Ishikawa (cell line): ENCODE data around the gene KIF22.

Source experiments
- CEBPB ChIP-seq: IDR thresholded peaks from 2 replicates; pipeline ENCODE4 v1.6.1; 2012
- CREB1 ChIP-seq: IDR thresholded peaks from 2 replicates; pipeline ENCODE4 v1.6.1; 2012; ENCODE audit warnings: low read depth
- EGR1 ChIP-seq: IDR thresholded peaks from 2 replicates; pipeline ENCODE4 v1.6.1; 2012
- EP300 ChIP-seq: IDR thresholded peaks from 2 replicates; pipeline ENCODE4 v1.6.1; 2012; ENCODE audit warnings: borderline replicate concordance
- FOXM1 ChIP-seq: IDR thresholded peaks from 2 replicates; pipeline ENCODE4 v1.6.1; 2012; ENCODE audit warnings: low read depth, borderline replicate concordance
- NFIC ChIP-seq: IDR thresholded peaks from 2 replicates; pipeline ENCODE4 v1.6.1; 2012
- RAD21 ChIP-seq: IDR thresholded peaks from 2 replicates; pipeline ENCODE4 v1.6.1; 2012; ENCODE audit warnings: low read depth
- TAF1 ChIP-seq: IDR thresholded peaks from 2 replicates; pipeline ENCODE4 v1.6.1; 2012; ENCODE audit warnings: low read depth, mild to moderate bottlenecking
- TCF12 ChIP-seq: IDR thresholded peaks from 2 replicates; pipeline ENCODE4 v1.6.1; 2012; ENCODE audit warnings: low read depth
- TEAD4 ChIP-seq: IDR thresholded peaks from 2 replicates; pipeline ENCODE4 v1.6.1; 2012
- YY1 ChIP-seq: IDR thresholded peaks from 2 replicates; pipeline ENCODE4 v1.6.1; 2012; ENCODE audit warnings: low read depth
- ZBTB7A ChIP-seq: IDR thresholded peaks from 2 replicates; pipeline ENCODE4 v1.6.1; 2012; ENCODE audit warnings: low read depth
- TF ChIP-seq, protein P1 (sequence below): IDR thresholded peaks from 2 replicates; pipeline ENCODE4 v1.6.1; 2012
- TF ChIP-seq, protein P2 (sequence below): IDR thresholded peaks from 2 replicates; pipeline ENCODE4 v1.6.1; 2012; ENCODE audit warnings: low read depth, mild to moderate bottlenecking
- TF ChIP-seq, protein P3 (sequence below): IDR thresholded peaks from 2 replicates; pipeline ENCODE4 v1.6.1; 2012

KIF22 gene

DNA sequence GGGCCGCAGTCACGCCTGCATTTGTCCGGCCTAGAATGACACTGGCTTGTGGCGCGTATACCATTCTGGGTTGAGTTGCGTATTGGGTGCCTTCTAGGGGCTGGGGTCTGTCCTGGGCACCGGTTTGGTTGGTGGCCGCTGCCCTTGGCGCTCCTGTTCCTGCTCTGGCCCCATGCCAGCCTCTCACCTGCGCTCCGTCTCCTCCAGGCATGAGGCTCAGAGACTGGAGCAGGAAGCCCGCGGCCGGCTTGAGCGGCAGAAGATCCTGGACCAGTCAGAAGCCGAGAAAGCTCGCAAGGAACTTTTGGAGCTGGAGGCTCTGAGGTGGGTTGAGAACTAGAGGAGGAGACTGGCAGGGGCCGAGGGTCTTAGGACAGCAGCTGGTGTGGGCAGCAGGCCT is 55.1 kb downstream of the KIF22 start:
- TF ChIP-seq FOXM1 (no peak), ZBTB7A (no peak), TEAD4 (no peak), TAF1 (no peak), NFIC (no peak), EP300 (no peak), TCF12 (no peak)
- TF ChIP-seq, protein P1, sequence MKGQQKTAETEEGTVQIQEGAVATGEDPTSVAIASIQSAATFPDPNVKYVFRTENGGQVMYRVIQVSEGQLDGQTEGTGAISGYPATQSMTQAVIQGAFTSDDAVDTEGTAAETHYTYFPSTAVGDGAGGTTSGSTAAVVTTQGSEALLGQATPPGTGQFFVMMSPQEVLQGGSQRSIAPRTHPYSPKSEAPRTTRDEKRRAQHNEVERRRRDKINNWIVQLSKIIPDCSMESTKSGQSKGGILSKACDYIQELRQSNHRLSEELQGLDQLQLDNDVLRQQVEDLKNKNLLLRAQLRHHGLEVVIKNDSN = no peak
- TF ChIP-seq, protein P2, sequence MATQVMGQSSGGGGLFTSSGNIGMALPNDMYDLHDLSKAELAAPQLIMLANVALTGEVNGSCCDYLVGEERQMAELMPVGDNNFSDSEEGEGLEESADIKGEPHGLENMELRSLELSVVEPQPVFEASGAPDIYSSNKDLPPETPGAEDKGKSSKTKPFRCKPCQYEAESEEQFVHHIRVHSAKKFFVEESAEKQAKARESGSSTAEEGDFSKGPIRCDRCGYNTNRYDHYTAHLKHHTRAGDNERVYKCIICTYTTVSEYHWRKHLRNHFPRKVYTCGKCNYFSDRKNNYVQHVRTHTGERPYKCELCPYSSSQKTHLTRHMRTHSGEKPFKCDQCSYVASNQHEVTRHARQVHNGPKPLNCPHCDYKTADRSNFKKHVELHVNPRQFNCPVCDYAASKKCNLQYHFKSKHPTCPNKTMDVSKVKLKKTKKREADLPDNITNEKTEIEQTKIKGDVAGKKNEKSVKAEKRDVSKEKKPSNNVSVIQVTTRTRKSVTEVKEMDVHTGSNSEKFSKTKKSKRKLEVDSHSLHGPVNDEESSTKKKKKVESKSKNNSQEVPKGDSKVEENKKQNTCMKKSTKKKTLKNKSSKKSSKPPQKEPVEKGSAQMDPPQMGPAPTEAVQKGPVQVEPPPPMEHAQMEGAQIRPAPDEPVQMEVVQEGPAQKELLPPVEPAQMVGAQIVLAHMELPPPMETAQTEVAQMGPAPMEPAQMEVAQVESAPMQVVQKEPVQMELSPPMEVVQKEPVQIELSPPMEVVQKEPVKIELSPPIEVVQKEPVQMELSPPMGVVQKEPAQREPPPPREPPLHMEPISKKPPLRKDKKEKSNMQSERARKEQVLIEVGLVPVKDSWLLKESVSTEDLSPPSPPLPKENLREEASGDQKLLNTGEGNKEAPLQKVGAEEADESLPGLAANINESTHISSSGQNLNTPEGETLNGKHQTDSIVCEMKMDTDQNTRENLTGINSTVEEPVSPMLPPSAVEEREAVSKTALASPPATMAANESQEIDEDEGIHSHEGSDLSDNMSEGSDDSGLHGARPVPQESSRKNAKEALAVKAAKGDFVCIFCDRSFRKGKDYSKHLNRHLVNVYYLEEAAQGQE = no peak

DNA sequence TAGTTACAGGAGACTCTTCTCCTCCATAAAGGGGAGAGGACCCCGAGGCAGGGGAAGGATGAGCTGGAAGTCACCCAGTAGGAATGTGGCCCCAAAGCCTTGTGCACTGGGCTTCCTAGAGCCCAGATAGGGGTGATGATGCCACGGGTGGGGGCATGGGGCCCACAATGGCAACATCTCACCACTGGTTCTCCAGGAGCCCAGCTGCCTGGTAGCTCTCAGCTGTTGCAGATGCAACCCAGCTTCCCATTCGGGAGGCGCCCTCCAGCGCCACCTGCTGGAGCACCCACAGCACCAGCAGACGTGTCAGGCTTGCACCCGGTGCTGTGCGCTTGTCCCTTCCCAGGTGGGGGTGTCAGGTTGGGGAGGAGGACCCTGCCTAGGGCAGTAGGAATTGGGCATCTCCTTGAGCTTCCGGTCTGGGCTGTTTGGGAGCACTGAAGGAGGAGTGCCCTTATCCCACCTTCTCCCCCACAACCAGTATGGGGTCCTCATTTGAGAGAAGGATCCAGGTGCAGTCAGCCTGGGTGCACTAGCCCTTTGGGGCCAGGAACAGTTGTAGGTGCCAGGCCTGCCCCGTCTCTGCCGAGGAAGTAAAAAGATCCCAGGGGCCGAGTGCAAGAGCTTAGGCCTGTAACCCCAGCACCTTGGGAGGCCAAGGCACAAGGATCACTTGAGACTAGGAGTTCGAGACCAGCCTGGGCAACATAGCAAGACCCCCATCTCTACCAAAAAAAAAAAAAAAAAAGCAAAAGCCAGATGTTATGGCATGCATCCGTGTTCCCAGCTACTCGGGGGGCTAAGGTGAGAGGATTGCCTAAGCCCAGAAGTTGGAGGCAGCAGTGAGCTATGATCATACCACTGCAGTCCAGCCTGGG is 58.1 kb downstream of the KIF22 start:
- peak; percentile 74 for TF ChIP-seq RAD21
- no peak for TF ChIP-seq CEBPB

DNA sequence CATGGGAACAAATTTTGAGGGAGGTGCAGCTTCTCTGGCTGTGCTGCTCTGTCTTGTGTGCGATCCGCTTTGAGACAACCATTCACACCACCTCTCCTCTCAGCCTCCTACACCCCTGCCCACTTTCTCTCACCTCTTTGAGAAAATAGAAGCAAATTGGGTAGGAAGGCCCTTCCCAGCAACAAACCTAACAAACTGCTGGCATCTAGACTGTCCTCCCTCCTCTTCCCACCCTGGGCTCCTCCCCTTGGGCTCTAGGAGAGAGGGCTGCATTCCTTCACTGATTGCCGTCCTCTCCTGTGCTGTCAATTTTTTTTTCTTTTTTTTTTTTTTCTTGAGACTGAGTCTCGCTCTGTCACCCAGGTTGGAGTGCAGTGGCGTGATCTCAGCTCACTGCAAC is 59.0 kb downstream of the KIF22 start:
- peak; percentile 37; the same call in 1 of the 2 replicates for TF ChIP-seq TEAD4
- no peak for TF ChIP-seq ZBTB7A

DNA sequence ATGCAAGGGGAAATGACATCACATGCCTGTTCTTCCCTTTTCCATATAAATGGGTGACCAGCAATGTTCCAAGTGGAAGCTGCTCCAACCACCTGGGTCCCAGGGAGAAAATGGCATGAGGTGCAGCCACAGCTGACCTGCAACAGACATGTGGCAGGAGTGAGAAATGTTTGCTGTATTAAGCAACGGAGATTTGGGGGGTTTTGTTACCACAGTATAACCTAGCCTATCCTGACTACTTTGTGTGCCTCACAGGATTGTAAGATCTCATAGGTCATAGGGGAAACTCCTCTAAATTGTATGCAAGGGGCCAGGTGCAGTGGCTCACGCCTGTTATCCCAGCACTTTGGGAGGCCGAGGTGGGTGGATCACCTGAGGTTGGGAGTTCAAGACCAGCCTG is 60.4 kb downstream of the KIF22 start:
- TF ChIP-seq EP300 (no peak), TAF1 (no peak), EGR1 (no peak), FOXM1 (no peak), ZBTB7A (no peak), NFIC (no peak), TCF12 (no peak), TEAD4 (no peak), CREB1 (no peak), RAD21 (no peak), YY1 (no peak), CEBPB (no peak)
- TF ChIP-seq, protein P1 = no peak
- TF ChIP-seq, protein P2 = no peak
- TF ChIP-seq, protein P3, sequence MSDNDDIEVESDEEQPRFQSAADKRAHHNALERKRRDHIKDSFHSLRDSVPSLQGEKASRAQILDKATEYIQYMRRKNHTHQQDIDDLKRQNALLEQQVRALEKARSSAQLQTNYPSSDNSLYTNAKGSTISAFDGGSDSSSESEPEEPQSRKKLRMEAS = no peak

DNA sequence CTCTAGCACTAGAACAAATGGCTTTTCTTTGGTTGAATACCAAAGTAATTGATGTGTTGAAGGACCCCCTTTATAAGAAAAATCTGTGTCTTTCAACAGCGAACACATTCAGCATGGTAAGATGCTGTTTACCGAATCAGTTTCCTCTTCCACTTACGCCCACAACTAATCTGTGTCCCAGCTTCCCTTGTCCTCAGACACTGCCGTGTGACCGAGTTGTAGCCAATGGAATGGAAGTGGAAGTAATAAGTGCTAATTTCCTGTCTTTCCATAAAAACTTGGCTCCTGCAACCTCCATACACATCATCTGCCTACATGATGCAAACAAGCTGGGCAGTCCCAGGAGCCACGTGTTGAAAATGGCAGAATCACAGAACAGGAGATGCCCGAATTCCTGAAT is 62.1 kb downstream of the KIF22 start:
- TF ChIP-seq, protein P1 = peak; percentile 45; the same call in 1 of the 2 replicates
- no peak for TF ChIP-seq YY1

DNA sequence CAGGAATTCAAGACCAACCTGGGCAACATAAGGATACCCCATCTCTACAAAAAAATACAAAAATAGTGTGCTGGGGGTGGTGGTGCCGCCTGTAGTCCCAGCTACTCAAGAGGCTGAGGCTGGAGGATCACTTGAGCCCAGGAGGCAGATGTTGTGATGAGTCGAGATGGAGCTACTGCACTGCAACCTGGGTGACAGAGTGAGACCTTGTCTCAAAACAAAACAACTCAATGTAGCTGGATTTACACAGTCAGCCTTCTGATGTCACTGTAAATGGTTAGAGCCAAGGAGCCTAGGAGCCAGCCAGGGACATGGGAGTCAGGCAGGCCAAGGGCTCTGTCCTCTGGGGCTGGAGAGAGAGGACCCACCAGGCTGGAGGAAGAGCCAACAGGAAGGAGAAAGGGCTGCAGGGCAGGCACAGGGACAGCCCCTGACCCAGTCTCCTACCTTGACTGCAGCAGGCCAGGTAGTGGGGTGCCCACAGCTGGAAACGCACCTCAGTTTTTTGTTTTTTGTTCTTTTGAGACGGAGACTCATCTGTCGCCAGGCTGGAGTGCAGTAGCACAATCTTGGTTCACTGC is 64.1 kb downstream of the KIF22 start:
- TF ChIP-seq, protein P1 = no peak
- TF ChIP-seq NFIC (no peak), RAD21 (no peak), CREB1 (no peak), EGR1 (no peak), CEBPB (no peak), TAF1 (no peak), ZBTB7A (no peak), EP300 (no peak), TEAD4 (no peak), FOXM1 (no peak), YY1 (no peak), TCF12 (no peak)
- TF ChIP-seq, protein P3 = no peak
- TF ChIP-seq, protein P2 = no peak
